GM12878 (cell line): ENCODE measurements around the gene CRYL1. TPM values are rescaled to one million over a fixed set of nuclear protein-coding genes. Genes with fewer than 3 reads are reported as not detected.

Experiments used
- ATAC-seq: fragments of 200-7000 bp; cut with Tn5 transposase; 3 replicates; pipeline ENCODE4 v1.9.1; 2020; ENCODE audit warnings: mild to moderate bottlenecking, moderate library complexity
- BruUV-seq: library from RNA; stranded (reverse); fragments of 400-500 nt; replicated peaks from 2 replicates; lab custom pipeline; 2021; lab: Mats Ljungman, UMichigan
- CTCF ChIA-PET: fragments of 300-600 bp; sonication (Branson Sonifier 250); formaldehyde crosslinking; extraction: SDS; loops from one replicate; lab custom pipeline; 2021; ENCODE audit warnings: inconsistent platforms; lab: Yijun Ruan, JAX
- POLR2A ChIA-PET: fragments of 350-600 bp; formaldehyde crosslinking; extraction: SDS; loops from one replicate; lab custom pipeline; 2021; ENCODE audit warnings: inconsistent platforms; lab: Charles Lee
- RAD21 ChIA-PET: fragments of 300-600 bp; sonication (Branson Sonifier 250); formaldehyde crosslinking; loops from one replicate; lab custom pipeline; 2023; ENCODE audit warnings: antibody characterized with exemption; ENCODE audit not compliant: unreplicated experiment; lab: Charles Lee
- SMC1A ChIA-PET: fragments of 300-600 bp; sonication (Branson Sonifier 250); formaldehyde crosslinking; loops from one replicate; lab custom pipeline; 2023; ENCODE audit not compliant: unreplicated experiment, uncharacterized antibody; lab: Charles Lee
- DNase-seq: peaks from one replicate; pipeline ENCODE4 v3.0.0-alpha.2; 2011; ENCODE audit warnings: low read depth, low spot score
- FAIRE-seq: peaks from 3 replicates; lab custom pipeline; 2011; peaks lifted over from hg19 to GRCh38; lab: Jason Lieb, UNC
- H2AFZ ChIP-seq: 2 replicates; pipeline ENCODE4 v1.6.0; 2011; ENCODE audit warnings: low read depth, low read length, control low read depth; ENCODE audit not compliant: control insufficient read depth
- H3K27ac ChIP-seq: 2 replicates; pipeline ENCODE4 v1.5.1; 2011; ENCODE audit warnings: control low read depth; ENCODE audit not compliant: control insufficient read depth, insufficient read depth
- H3K27me3 ChIP-seq, 2 experiments: replicated peaks in 1 of 2; 2 replicates each; pipeline versions ENCODE4 v1.6.0 to v1.6.1; 2011; ENCODE audit warnings: low read length in 1 of 2; ENCODE audit not compliant: control insufficient read depth in 2 of 2, insufficient read depth in 2 of 2
- H3K36me3 ChIP-seq, 2 experiments: 2 replicates each; pipeline ENCODE4 v1.5.1; 2011; ENCODE audit warnings: low read length in 1 of 2; ENCODE audit not compliant: control insufficient read depth in 2 of 2, insufficient read depth in 2 of 2
- H3K4me1 ChIP-seq: 2 replicates; pipeline ENCODE4 v1.6.1; 2011; ENCODE audit warnings: mild to moderate bottlenecking, low read length, moderate library complexity, mixed read lengths; ENCODE audit not compliant: control insufficient read depth, insufficient read depth
- H3K4me2 ChIP-seq: 2 replicates; pipeline ENCODE4 v1.6.0; 2011; ENCODE audit warnings: control low read depth; ENCODE audit not compliant: control insufficient read depth, insufficient read depth
- H3K4me3 ChIP-seq: fragments of 200-600 bp; sonication (generic); 2 replicates; pipeline ENCODE4 v1.5.1; 2016
- H3K79me2 ChIP-seq: 2 replicates; pipeline ENCODE4 v1.6.0; 2011; ENCODE audit warnings: low read length; ENCODE audit not compliant: control insufficient read depth, insufficient read depth
- H3K9ac ChIP-seq: 2 replicates; pipeline ENCODE4 v1.8.0; 2011; ENCODE audit warnings: low read length, control low read depth, mixed read lengths; ENCODE audit not compliant: control insufficient read depth, insufficient read depth
- H3K9me3 ChIP-seq: replicated peaks from 3 replicates; pipeline ENCODE4 v1.5.1; 2011; ENCODE audit warnings: mild to moderate bottlenecking, low read length; ENCODE audit not compliant: control insufficient read depth, insufficient read depth
- H4K20me1 ChIP-seq: 2 replicates; pipeline ENCODE4 v1.6.0; 2011; ENCODE audit not compliant: control insufficient read depth, insufficient read depth
- RAD21 ChIP-seq: IDR thresholded peaks from 2 replicates; pipeline ENCODE4 v1.6.1; 2011; ENCODE audit warnings: mild to moderate bottlenecking, low read depth, low read length, moderate library complexity; ENCODE audit not compliant: insufficient read depth
- RBBP5 ChIP-seq: fragments of 200-600 bp; sonication (generic); conservative IDR thresholded peaks from 2 replicates; pipeline ENCODE4 v1.6.1; 2016
- SMC3 ChIP-seq: IDR thresholded peaks from 2 replicates; pipeline ENCODE4 v1.6.1; 2011; ENCODE audit warnings: low read length, improper control_type of control experiment, borderline replicate concordance
- WGBS: methylation state at CpG from one replicate; pipeline ENCODE4 v1.1.6; 2016; ENCODE audit warnings: low lambda C conversion rate; ENCODE audit not compliant: insufficient replicate concordance, insufficient coverage; ENCODE audit errors: missing lambda C conversion rate; 5-methylcytosine and 5-hydroxymethylcytosine counted together
- in situ Hi-C: fragments of 300-500 bp; cut with MboI; formaldehyde crosslinking; loops from 9 replicates; pipeline ENCODE4 v1.14.3; 2018; ENCODE audit warnings: mixed read lengths
- intact Hi-C: fragments of 100-400 bp; cut with micrococcal nuclease; formaldehyde crosslinking; loops from one replicate; pipeline ENCODE4 v1.14.2; 2022; ENCODE audit not compliant: unreplicated experiment
- polyA plus RNA-seq, 11 experiments: library from polyadenylated mRNA; depleted of rRNA in 4 of 11; unstranded in 6 of 11; stranded (reverse) in 5 of 11; fragments of >200 nt; fragmentation: Nextera tagmentation in 4 of 11; fragmentation: Illumina TruSeq in 1 of 11; extraction: Ambion mirVana in 4 of 11; extraction: Trizol in 1 of 11; gene quantifications; 1 replicate in 1 of 11; 2 replicates in 10 of 11; pipeline versions ENCODE4 v1.2.1 to v1.2.3, GENCODE V29; 2011 to 2016; ENCODE audit warnings: inconsistent platforms in 2 of 11, missing spikeins in 2 of 11, low read depth in 1 of 11
- total RNA-seq, 4 experiments: library from RNA; depleted of rRNA in 3 of 4; stranded (reverse); fragments of >200 nt in 3 of 4; fragmentation: Illumina TruSeq in 1 of 4; extraction: Trizol in 1 of 4; gene quantifications; 2 replicates each; pipeline versions ENCODE4 v1.2.1 to v1.2.3, GENCODE V29; 2013 to 2021
- TF ChIP-seq, protein P1 (sequence below): fragments of 450-650 bp; IDR thresholded peaks from 2 replicates; pipeline ENCODE4 v1.6.1; 2018; ENCODE audit warnings: mild to moderate bottlenecking, low read depth, moderate library complexity; ENCODE audit not compliant: partially characterized antibody
- TF ChIP-seq, protein P2 (sequence below): fragments of 450-650 bp; IDR thresholded peaks from 2 replicates; pipeline ENCODE4 v1.6.1; 2017; ENCODE audit warnings: mild to moderate bottlenecking, moderate library complexity

The CRYL1 gene
- total and polyA plus RNA-seq, 10 of the 15 experiments (the other 5 are each of a cell fraction or from before 2014, with no cell fraction given): 5.5 to 36.7 (median 12.2) TPM

GRCh38 chr13:20553311-20553710 lies 27.7 kb upstream of the CRYL1 start:
- no peaks in the 10 kb centered on the region for H3K27me3 ChIP-seq
- no peaks in the 10 kb centered on the region for H3K79me2 ChIP-seq
- no peaks in the 10 kb centered on the region for H3K4me1 ChIP-seq
- intact Hi-C loops: loop anchor here (5.0 kb wide), 1 partner anchor 56 kb away; no protein-coding TSS in a partner anchor
- no peak overlapping the region for H3K27ac ChIP-seq
- H3K4me3 ChIP-seq: no peak overlapping the region
- in situ Hi-C loops: no loop called here
- ChIA-PET CTCF (interaction anchor here (1.2 to 1.5 kb wide), 3 partner anchors 16 to 370 kb away, joined by 3 to 4 read pairs (median 3); no protein-coding TSS in a partner anchor), SMC1A (interaction anchor here (1.4 kb wide), 1 partner anchor 16 kb away, joined by 3 read pairs; no protein-coding TSS in a partner anchor), POLR2A (interaction anchor here (0.9 kb wide), 1 partner anchor 10 kb away, joined by 3 read pairs; no protein-coding TSS in a partner anchor), RAD21 (no interaction called here)
- H3K36me3 ChIP-seq: no peaks in the 10 kb centered on the region
- H3K4me2 ChIP-seq: no peak overlapping the region
- FAIRE-seq (no peak), ATAC-seq (no peak), DNase-seq (no peak)
- no peaks in the 10 kb centered on the region for H4K20me1 ChIP-seq
- TF ChIP-seq, protein P1, sequence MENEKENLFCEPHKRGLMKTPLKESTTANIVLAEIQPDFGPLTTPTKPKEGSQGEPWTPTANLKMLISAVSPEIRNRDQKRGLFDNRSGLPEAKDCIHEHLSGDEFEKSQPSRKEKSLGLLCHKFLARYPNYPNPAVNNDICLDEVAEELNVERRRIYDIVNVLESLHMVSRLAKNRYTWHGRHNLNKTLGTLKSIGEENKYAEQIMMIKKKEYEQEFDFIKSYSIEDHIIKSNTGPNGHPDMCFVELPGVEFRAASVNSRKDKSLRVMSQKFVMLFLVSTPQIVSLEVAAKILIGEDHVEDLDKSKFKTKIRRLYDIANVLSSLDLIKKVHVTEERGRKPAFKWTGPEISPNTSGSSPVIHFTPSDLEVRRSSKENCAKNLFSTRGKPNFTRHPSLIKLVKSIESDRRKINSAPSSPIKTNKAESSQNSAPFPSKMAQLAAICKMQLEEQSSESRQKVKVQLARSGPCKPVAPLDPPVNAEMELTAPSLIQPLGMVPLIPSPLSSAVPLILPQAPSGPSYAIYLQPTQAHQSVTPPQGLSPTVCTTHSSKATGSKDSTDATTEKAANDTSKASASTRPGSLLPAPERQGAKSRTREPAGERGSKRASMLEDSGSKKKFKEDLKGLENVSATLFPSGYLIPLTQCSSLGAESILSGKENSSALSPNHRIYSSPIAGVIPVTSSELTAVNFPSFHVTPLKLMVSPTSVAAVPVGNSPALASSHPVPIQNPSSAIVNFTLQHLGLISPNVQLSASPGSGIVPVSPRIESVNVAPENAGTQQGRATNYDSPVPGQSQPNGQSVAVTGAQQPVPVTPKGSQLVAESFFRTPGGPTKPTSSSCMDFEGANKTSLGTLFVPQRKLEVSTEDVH: no peak
- TF ChIP-seq RBBP5: no peak
- H2AFZ ChIP-seq: no peak overlapping the region
- H3K9ac ChIP-seq: no peak overlapping the region
- 51% methylated on average over 3 of the region's 3 CpGs for WGBS
- no peaks in the 10 kb centered on the region for H3K9me3 ChIP-seq
- no TSS peak for BruUV-seq

DNA sequence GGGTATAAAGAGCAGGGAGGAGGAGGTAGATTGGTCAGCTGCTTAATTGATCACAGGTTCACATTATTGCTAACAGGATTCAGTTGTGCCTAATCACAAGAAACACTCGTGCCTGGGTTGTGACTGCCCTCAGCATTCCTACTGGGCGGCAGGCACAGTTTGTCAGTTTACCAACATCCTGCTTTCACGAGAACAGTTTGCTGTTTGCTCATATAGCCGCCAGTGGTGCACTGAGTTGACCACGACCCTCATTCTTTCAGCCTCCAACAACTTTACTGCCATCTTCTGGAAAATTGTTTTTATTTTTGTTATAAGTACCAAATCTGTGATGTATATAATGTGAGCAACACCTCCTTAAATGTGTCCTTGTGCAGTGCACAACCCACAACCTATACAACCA lies 25.1 kb upstream of the CRYL1 start:
- in situ Hi-C loops (no loop called here), intact Hi-C loops (loop anchor here (5.0 kb wide), 1 partner anchor 53 kb away; no protein-coding TSS in a partner anchor)
- Histone ChIP-seq H3K4me1 (no peaks in the 10 kb centered on the region), H4K20me1 (no peaks in the 10 kb centered on the region), H3K36me3 (no peaks in the 10 kb centered on the region), H3K4me2 (no peak overlapping the region), H2AFZ (no peak overlapping the region), H3K4me3 (no peak overlapping the region), H3K9ac (no peak overlapping the region), H3K79me2 (no peaks in the 10 kb centered on the region), H3K27ac (no peak overlapping the region), H3K27me3 (no peaks in the 10 kb centered on the region), H3K9me3 (no peaks in the 10 kb centered on the region)
- FAIRE-seq: peak; percentile 35
- POLR2A ChIA-PET: no interaction called here
- SMC1A ChIA-PET: no interaction called here
- no TSS peak for BruUV-seq
- CTCF ChIA-PET: interaction anchor here (0.7 to 1.3 kb wide), 5 partner anchors 42 to 353 kb away, joined by 3 to 7 read pairs (median 3); no protein-coding TSS in a partner anchor
- DNase-seq: no peak
- 29% methylated on average over 5 of the region's 5 CpGs for WGBS
- RAD21 ChIA-PET: interaction anchor here (0.8 to 1.3 kb wide), 2 partner anchors 22 to 54 kb away, joined by 3 to 4 read pairs; no protein-coding TSS in a partner anchor
- TF ChIP-seq SMC3: peak; percentile 19; the same call in 1 of the 2 replicates
- peak; percentile 32; the same call in 1 of the 2 replicates for TF ChIP-seq RAD21
- TF ChIP-seq, protein P2, sequence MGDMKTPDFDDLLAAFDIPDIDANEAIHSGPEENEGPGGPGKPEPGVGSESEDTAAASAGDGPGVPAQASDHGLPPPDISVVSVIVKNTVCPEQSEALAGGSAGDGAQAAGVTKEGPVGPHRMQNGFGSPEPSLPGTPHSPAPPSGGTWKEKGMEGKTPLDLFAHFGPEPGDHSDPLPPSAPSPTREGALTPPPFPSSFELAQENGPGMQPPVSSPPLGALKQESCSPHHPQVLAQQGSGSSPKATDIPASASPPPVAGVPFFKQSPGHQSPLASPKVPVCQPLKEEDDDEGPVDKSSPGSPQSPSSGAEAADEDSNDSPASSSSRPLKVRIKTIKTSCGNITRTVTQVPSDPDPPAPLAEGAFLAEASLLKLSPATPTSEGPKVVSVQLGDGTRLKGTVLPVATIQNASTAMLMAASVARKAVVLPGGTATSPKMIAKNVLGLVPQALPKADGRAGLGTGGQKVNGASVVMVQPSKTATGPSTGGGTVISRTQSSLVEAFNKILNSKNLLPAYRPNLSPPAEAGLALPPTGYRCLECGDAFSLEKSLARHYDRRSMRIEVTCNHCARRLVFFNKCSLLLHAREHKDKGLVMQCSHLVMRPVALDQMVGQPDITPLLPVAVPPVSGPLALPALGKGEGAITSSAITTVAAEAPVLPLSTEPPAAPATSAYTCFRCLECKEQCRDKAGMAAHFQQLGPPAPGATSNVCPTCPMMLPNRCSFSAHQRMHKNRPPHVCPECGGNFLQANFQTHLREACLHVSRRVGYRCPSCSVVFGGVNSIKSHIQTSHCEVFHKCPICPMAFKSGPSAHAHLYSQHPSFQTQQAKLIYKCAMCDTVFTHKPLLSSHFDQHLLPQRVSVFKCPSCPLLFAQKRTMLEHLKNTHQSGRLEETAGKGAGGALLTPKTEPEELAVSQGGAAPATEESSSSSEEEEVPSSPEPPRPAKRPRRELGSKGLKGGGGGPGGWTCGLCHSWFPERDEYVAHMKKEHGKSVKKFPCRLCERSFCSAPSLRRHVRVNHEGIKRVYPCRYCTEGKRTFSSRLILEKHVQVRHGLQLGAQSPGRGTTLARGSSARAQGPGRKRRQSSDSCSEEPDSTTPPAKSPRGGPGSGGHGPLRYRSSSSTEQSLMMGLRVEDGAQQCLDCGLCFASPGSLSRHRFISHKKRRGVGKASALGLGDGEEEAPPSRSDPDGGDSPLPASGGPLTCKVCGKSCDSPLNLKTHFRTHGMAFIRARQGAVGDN: no peak
- no peak for ATAC-seq
